HCT116 (cell line): ENCODE measurements around the gene ROCK2. TPM values are rescaled to one million over a fixed set of nuclear protein-coding genes. Genes with fewer than 3 reads are reported as not detected.

Source experiments
- ATAC-seq: fragments of 200-7000 bp; cut with Tn5 transposase; 2 replicates; pipeline ENCODE4 v1.9.1; 2020; ENCODE audit warnings: mild to moderate bottlenecking, moderate library complexity
- BruUV-seq: library from RNA; stranded (reverse); fragments of 400-500 nt; replicated peaks from 2 replicates; lab custom pipeline; 2021; lab: Mats Ljungman, UMichigan
- CTCF ChIA-PET: fragments of 300-600 bp; sonication (Branson Sonifier 250); formaldehyde crosslinking; loops from one replicate; lab custom pipeline; 2021; ENCODE audit warnings: antibody characterized with exemption; lab: Charles Lee
- POLR2A ChIA-PET: fragments of 300-600, 350-600 bp; sonication (Branson Sonifier 250); formaldehyde crosslinking; loops from one replicate; lab custom pipeline; 2021; ENCODE audit warnings: antibody characterized with exemption; lab: Charles Lee
- RAD21 ChIA-PET, 2 experiments: fragments of 300-600 bp; sonication (Branson Sonifier 250); formaldehyde crosslinking; loops; one replicate each; lab custom pipeline; 2023; ENCODE audit warnings: low total read pairs in 2 of 2; ENCODE audit not compliant: uncharacterized antibody in 2 of 2, unreplicated experiment in 2 of 2, low non-redundant PET in 1 of 2; lab: Charles Lee
- DNase-seq: peaks from one replicate; pipeline ENCODE4 v3.0.0-alpha.2; 2010; ENCODE audit warnings: low read depth, low spot score
- H2AFZ ChIP-seq: fragments of 200-600 bp; shearing (Covaris generic), sonication (generic); 2 replicates; pipeline ENCODE4 v1.6.1; 2017; ENCODE audit warnings: low read depth, mixed run types, mixed read lengths, antibody characterized with exemption, low read length; ENCODE audit not compliant: poor library complexity, severe bottlenecking
- H3K27ac ChIP-seq: 2 replicates; pipeline ENCODE4 v1.5.1; 2012; ENCODE audit warnings: low read depth, low read length
- H3K27me3 ChIP-seq: fragments of 200-600 bp; sonication (generic); 2 replicates; pipeline ENCODE4 v1.6.1; 2016; ENCODE audit warnings: mixed run types, low read length, mixed read lengths; ENCODE audit not compliant: insufficient read depth
- H3K36me3 ChIP-seq, 2 experiments: fragments of 200-500 bp in 1 of 2; fragments of 200-600 bp in 1 of 2; sonication (Bioruptor generic) in 1 of 2; sonication (generic) in 1 of 2; 2 replicates each; pipeline versions ENCODE4 v1.5.1 to v1.6.1; 2014 to 2016; ENCODE audit warnings: low read length in 2 of 2, inconsistent platforms in 1 of 2, mixed read lengths in 1 of 2, mixed run types in 1 of 2; ENCODE audit not compliant: insufficient read depth in 2 of 2, control insufficient read depth in 1 of 2
- H3K4me1 ChIP-seq, 2 experiments: fragments of 200-600 bp in 1 of 2; sonication (generic) in 1 of 2; 2 replicates each; pipeline versions ENCODE4 v1.5.1 to v1.6.1; 2012 to 2017; ENCODE audit warnings: low read length in 2 of 2, inconsistent platforms in 1 of 2, mild to moderate bottlenecking in 1 of 2, mixed read lengths in 1 of 2, mixed run types in 1 of 2, moderate library complexity in 1 of 2; ENCODE audit not compliant: insufficient read depth in 2 of 2, control insufficient read depth in 1 of 2
- H3K4me2 ChIP-seq: fragments of 200-600 bp; sonication (generic); 2 replicates; pipeline ENCODE4 v1.6.1; 2017; ENCODE audit warnings: mixed run types, low read length, mixed read lengths
- H3K4me3 ChIP-seq, 2 experiments: fragments of 200-600 bp in 1 of 2; sonication (generic) in 1 of 2; replicated peaks in 1 of 2; 2 replicates each; pipeline ENCODE4 v1.5.1; 2011 to 2016; ENCODE audit warnings: low read length in 2 of 2, control low read depth in 1 of 2, low read depth in 1 of 2, mild to moderate bottlenecking in 1 of 2, mixed read lengths in 1 of 2, mixed run types in 1 of 2
- H3K79me2 ChIP-seq: fragments of 200-600 bp; sonication (generic); 2 replicates; pipeline ENCODE4 v1.6.1; 2017; ENCODE audit warnings: mild to moderate bottlenecking, mixed run types, low read length, moderate library complexity, mixed read lengths; ENCODE audit not compliant: insufficient read depth
- H3K9ac ChIP-seq: fragments of 200-600 bp; sonication (generic); 2 replicates; pipeline ENCODE4 v1.6.1; 2016; ENCODE audit warnings: low read length, mixed read lengths
- H3K9me2 ChIP-seq: fragments of 200-600 bp; sonication (generic), shearing (Covaris generic); 2 replicates; pipeline ENCODE4 v1.6.1; 2017; ENCODE audit warnings: mixed run types, mild to moderate bottlenecking, moderate library complexity; ENCODE audit not compliant: insufficient read depth
- H3K9me3 ChIP-seq, 2 experiments: fragments of 200-500 bp in 1 of 2; fragments of 200-600 bp in 1 of 2; sonication (Bioruptor generic) in 1 of 2; sonication (generic) in 1 of 2; 2 replicates each; pipeline ENCODE4 v1.6.1; 2014 to 2017; ENCODE audit warnings: low read length in 2 of 2, mixed read lengths in 2 of 2, inconsistent platforms in 1 of 2, low read depth in 1 of 2, mild to moderate bottlenecking in 1 of 2, mixed run types in 1 of 2, moderate library complexity in 1 of 2; ENCODE audit not compliant: control insufficient read depth in 1 of 2, insufficient read depth in 1 of 2
- H4K20me1 ChIP-seq: fragments of 200-600 bp; sonication (generic), shearing (Covaris generic); 2 replicates; pipeline ENCODE4 v1.6.1; 2017; ENCODE audit warnings: mixed run types, mild to moderate bottlenecking, moderate library complexity; ENCODE audit not compliant: insufficient read depth
- CEBPB ChIP-seq: IDR thresholded peaks from 2 replicates; pipeline ENCODE4 v1.6.1; 2012; ENCODE audit warnings: low read depth
- ELF1 ChIP-seq: IDR thresholded peaks from 2 replicates; pipeline ENCODE4 v1.6.1; 2012; ENCODE audit warnings: low read depth, borderline replicate concordance
- EZH2 ChIP-seq: fragments of 200-600 bp; sonication (generic); IDR thresholded peaks from 2 replicates; pipeline ENCODE4 v1.6.1; 2017; ENCODE audit warnings: antibody characterized with exemption, mixed run types
- FOSL1 ChIP-seq: IDR thresholded peaks from 2 replicates; pipeline ENCODE4 v1.6.1; 2012; ENCODE audit warnings: low read depth
- POLR2A ChIP-seq: IDR thresholded peaks from 2 replicates; pipeline ENCODE4 v1.7.0; 2011; ENCODE audit warnings: borderline replicate concordance; ENCODE audit not compliant: insufficient read depth, insufficient read length; ENCODE audit errors: extremely low read depth
- POLR2AphosphoS5 ChIP-seq: IDR thresholded peaks from 2 replicates; pipeline ENCODE4 v1.6.1; 2011; ENCODE audit warnings: mild to moderate bottlenecking, low read depth, low read length, moderate library complexity
- RAD21 ChIP-seq: IDR thresholded peaks from 2 replicates; pipeline ENCODE4 v1.6.1; 2012; ENCODE audit warnings: low read depth, mild to moderate bottlenecking
- SIN3A ChIP-seq: IDR thresholded peaks from 2 replicates; pipeline ENCODE4 v1.6.1; 2012; ENCODE audit warnings: low read depth
- SP1 ChIP-seq: IDR thresholded peaks from 2 replicates; pipeline ENCODE4 v1.6.1; 2012; ENCODE audit warnings: low read depth
- SRF ChIP-seq: IDR thresholded peaks from 2 replicates; pipeline ENCODE4 v1.6.1; 2012; ENCODE audit warnings: low read depth
- YY1 ChIP-seq: IDR thresholded peaks from 2 replicates; pipeline ENCODE4 v1.6.1; 2011; ENCODE audit warnings: low read length, low read depth, moderate library complexity, mild to moderate bottlenecking; ENCODE audit not compliant: insufficient replicate concordance; ENCODE audit errors: extremely low read depth
- ZFX ChIP-seq: fragments of 450-650 bp; IDR thresholded peaks from 2 replicates; pipeline ENCODE4 v1.6.1; 2017
- intact Hi-C: fragments of 100-400 bp; cut with micrococcal nuclease; formaldehyde crosslinking; loops from 2 replicates; pipeline ENCODE4 v1.10.0; 2022
- total RNA-seq: library from RNA; stranded (reverse); gene quantifications from one replicate; pipeline ENCODE4 v1.2.1, GENCODE V29; 2021; ENCODE audit not compliant: unreplicated experiment
- TF ChIP-seq, protein P1 (sequence below), 3 experiments: fragments of 200-600 bp in 1 of 3; sonication (generic) in 1 of 3; IDR thresholded peaks in 2 of 3; conservative IDR thresholded peaks in 1 of 3; 2 replicates each; pipeline ENCODE4 v1.5.1; 2012 to 2017; ENCODE audit warnings: low read depth in 2 of 3, low read length in 2 of 3, antibody characterized with exemption in 1 of 3, borderline replicate concordance in 1 of 3, control low read depth in 1 of 3, mild to moderate bottlenecking in 1 of 3, mixed read lengths in 1 of 3, mixed run types in 1 of 3, moderate library complexity in 1 of 3; ENCODE audit not compliant: insufficient read depth in 1 of 3
- TF ChIP-seq, protein P2 (sequence below): IDR thresholded peaks from 2 replicates; pipeline ENCODE4 v1.6.1; 2012
- TF ChIP-seq, protein P3 (sequence below): IDR thresholded peaks from 2 replicates; pipeline ENCODE4 v1.6.1; 2012

ROCK2 gene
- total RNA-seq, 1 experiment from 2014 or later = 48.0 TPM

DNA sequence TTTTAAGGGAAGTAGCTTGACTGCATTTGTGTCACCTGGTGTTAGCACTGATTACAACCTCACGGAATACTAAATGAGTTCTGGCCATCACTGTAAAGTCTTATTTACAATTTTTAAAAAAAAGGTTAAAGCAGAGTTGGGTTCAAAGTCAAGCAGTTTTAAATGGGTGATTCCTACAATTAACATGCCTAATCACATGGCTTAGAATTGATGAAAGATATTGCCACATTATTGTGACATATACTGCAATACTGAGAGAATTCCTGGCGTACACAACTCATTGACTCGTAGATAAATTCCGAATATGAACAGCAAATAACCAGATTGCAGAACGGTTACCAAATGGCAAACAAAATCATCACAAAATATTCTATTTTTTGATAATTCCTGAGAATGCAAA, 34.2 kb downstream of the ROCK2 start (continued):
- TF ChIP-seq, protein P1, sequence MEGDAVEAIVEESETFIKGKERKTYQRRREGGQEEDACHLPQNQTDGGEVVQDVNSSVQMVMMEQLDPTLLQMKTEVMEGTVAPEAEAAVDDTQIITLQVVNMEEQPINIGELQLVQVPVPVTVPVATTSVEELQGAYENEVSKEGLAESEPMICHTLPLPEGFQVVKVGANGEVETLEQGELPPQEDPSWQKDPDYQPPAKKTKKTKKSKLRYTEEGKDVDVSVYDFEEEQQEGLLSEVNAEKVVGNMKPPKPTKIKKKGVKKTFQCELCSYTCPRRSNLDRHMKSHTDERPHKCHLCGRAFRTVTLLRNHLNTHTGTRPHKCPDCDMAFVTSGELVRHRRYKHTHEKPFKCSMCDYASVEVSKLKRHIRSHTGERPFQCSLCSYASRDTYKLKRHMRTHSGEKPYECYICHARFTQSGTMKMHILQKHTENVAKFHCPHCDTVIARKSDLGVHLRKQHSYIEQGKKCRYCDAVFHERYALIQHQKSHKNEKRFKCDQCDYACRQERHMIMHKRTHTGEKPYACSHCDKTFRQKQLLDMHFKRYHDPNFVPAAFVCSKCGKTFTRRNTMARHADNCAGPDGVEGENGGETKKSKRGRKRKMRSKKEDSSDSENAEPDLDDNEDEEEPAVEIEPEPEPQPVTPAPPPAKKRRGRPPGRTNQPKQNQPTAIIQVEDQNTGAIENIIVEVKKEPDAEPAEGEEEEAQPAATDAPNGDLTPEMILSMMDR (IDR thresholded peaks at IDR 0.05 in 2 of 3, conservative IDR thresholded peaks at IDR 0.05 in 1 of 3; ENCODE audit: borderline replicate concordance in 1 of 3, insufficient read depth in 1 of 3, low read depth in 2 of 3, low read length in 2 of 3) = no peak
- no peak for TF ChIP-seq SRF
- TF ChIP-seq CEBPB = no peak
- no peak for TF ChIP-seq YY1
- TF ChIP-seq ELF1 = no peak
- TF ChIP-seq RAD21 = no peak
- TF ChIP-seq, protein P2, sequence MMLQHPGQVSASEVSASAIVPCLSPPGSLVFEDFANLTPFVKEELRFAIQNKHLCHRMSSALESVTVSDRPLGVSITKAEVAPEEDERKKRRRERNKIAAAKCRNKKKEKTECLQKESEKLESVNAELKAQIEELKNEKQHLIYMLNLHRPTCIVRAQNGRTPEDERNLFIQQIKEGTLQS = no peak
- TF ChIP-seq, protein P3, sequence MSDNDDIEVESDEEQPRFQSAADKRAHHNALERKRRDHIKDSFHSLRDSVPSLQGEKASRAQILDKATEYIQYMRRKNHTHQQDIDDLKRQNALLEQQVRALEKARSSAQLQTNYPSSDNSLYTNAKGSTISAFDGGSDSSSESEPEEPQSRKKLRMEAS = no peak
- TF ChIP-seq SP1 = no peak
- no peak for TF ChIP-seq POLR2AphosphoS5
- no peak for TF ChIP-seq FOSL1

DNA sequence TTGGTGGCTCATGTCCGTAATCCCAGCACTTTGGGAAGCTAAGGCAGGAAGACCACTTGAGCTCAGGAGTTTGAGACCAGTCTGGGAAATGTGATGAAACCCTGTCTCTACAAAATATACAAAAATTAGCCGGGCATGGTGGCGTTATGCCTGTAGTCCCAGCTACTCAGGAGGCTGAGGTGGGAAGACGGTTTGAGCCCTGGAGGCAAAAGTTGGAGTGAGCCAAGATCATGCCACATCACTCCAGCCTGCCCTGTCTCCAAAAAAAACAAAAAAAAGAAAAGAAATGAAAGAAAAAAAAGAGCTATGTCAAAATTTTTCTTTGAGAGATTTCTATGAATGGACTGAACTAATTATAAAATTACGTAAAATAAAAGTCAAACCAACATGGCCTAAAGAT, 34.7 kb downstream of the ROCK2 start:
- no TSS peak for BruUV-seq

More for the DNA sequence above, 34.7 kb downstream of the ROCK2 start:
- Histone ChIP-seq H3K27ac (no peak overlapping the region), H3K4me2 (no peak overlapping the region), H2AFZ (no peak overlapping the region), H3K9me3 (no peaks in the 10 kb centered on the region)
- ATAC-seq = no peak
- RAD21 ChIA-PET = no interaction called here
- TF ChIP-seq EZH2 (no peak), POLR2A (no peak), POLR2AphosphoS5 (no peak), RAD21 (no peak), SIN3A (no peak), YY1 (no peak), FOSL1 (no peak), ZFX (no peak), CEBPB (no peak)
- TF ChIP-seq, protein P2 = no peak
- TF ChIP-seq, protein P1 (IDR thresholded peaks at IDR 0.05 in 2 of 3, conservative IDR thresholded peaks at IDR 0.05 in 1 of 3; ENCODE audit: borderline replicate concordance in 1 of 3, insufficient read depth in 1 of 3, low read depth in 2 of 3, low read length in 2 of 3) = no peak
- TF ChIP-seq, all 23 proteins: peak for 0
- no peaks in the 10 kb centered on the region for H3K27me3 ChIP-seq
- H3K4me3 ChIP-seq = no peak overlapping the region
- H4K20me1 ChIP-seq = peaks cover 3% of the 10 kb centered on the region; the same call in 1 of the 2 replicates
- peaks cover 96% of the 10 kb centered on the region for H3K79me2 ChIP-seq
- intact Hi-C loops = no loop called here
- H3K9ac ChIP-seq = no peak overlapping the region
- no peaks in the 10 kb centered on the region for H3K36me3 ChIP-seq
- no peaks in the 10 kb centered on the region for H3K4me1 ChIP-seq
- POLR2A ChIA-PET = no interaction called here
- CTCF ChIA-PET = interaction anchor here (1.6 kb wide), 1 partner anchor 11 kb away, joined by 5 read pairs; no protein-coding TSS in a partner anchor
- no peaks in the 10 kb centered on the region for H3K9me2 ChIP-seq
- no peak for DNase-seq
